Calu3 (cell line): ENCODE data around the gene RIMBP2. TPM values are rescaled to one million over a fixed set of nuclear protein-coding genes. Genes with fewer than 3 reads are reported as not detected.

Source experiments
- BruUV-seq: library from RNA; stranded (reverse); fragments of 400-500 nt; replicated peaks from 2 replicates; lab custom pipeline; 2021; lab: Mats Ljungman, UMichigan
- CTCF ChIA-PET: fragments of 300-600 bp; sonication (Branson Sonifier 250); formaldehyde crosslinking; loops from one replicate; lab custom pipeline; 2022; ENCODE audit warnings: antibody characterized with exemption; lab: Charles Lee
- DNase-seq: peaks from one replicate; pipeline ENCODE4 v3.0.0; 2022
- H3K27ac Mint-ChIP-seq: one replicate; pipeline ENCODE4 v1.8.0; 2022; ENCODE audit warnings: mixed read lengths; ENCODE audit not compliant: unreplicated experiment
- H3K27me3 Mint-ChIP-seq: one replicate; pipeline ENCODE4 v1.8.0; 2022; ENCODE audit warnings: mixed read lengths; ENCODE audit not compliant: unreplicated experiment
- H3K36me3 Mint-ChIP-seq: one replicate; pipeline ENCODE4 v1.8.0; 2022; ENCODE audit warnings: mild to moderate bottlenecking, moderate library complexity, mixed read lengths; ENCODE audit not compliant: insufficient read depth, unreplicated experiment
- H3K4me1 Mint-ChIP-seq: one replicate; pipeline ENCODE4 v1.8.0; 2022; ENCODE audit warnings: mild to moderate bottlenecking, low read depth, mixed read lengths; ENCODE audit not compliant: unreplicated experiment
- H3K4me3 Mint-ChIP-seq: one replicate; pipeline ENCODE4 v1.8.0; 2022; ENCODE audit warnings: mild to moderate bottlenecking, low read depth, moderate library complexity, mixed read lengths; ENCODE audit not compliant: unreplicated experiment
- H3K9me3 Mint-ChIP-seq: one replicate; pipeline ENCODE4 v1.8.0; 2022; ENCODE audit warnings: low read depth, mixed read lengths; ENCODE audit not compliant: unreplicated experiment
- intact Hi-C: fragments of 100-400 bp; cut with micrococcal nuclease; formaldehyde crosslinking; loops from one replicate; pipeline ENCODE4 v1.10.0; 2022; ENCODE audit not compliant: unreplicated experiment
- total RNA-seq: library from RNA; stranded (reverse); gene quantifications from 2 replicates; pipeline ENCODE4 v1.2.3, GENCODE V29; 2022
- TF ChIP-seq, protein P1 (sequence below): fragments of 200-600 bp; IDR thresholded peaks from one replicate; pipeline ENCODE4 v1.8.0; 2022; ENCODE audit warnings: antibody characterized with exemption; ENCODE audit not compliant: unreplicated experiment

The RIMBP2 gene
- total RNA-seq, 1 experiment from 2014 or later: 6.1 TPM

DNA sequence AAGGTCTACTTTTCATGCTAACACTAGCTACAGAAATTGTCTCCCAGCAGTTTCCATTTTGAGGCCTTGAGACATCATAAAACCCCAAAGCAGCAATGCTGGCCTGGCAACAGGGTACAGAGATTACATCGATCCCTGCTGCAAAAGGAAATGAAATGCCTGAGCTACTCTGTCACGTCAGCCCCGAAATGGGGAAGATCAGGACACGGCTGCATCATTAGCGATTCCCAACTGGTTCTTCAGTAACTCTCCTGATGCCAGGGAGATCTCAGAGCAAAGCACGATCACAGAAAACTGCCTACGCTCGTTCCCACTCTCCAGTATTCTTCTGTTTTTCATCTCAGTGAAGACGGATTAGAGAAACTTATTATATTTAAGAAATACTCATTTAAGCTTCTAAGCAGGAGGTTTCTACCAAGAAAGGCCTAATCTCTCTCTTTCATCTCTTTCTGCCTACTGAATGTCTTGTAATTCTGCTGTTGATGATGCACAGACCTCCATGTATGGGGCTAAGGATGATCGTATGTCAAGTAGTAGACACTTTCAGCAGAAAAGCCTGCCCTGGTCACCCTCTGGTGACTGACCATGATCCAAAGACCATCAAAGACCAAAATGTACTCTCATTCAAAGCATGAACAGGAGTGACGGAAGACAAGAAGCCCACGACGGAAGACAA lies 168.5 kb downstream of the RIMBP2 start:
- Mint-ChIP-seq H3K4me1 (no peaks in the 10 kb centered on the region), H3K27me3 (no peaks in the 10 kb centered on the region), H3K9me3 (peaks cover 16% of the 10 kb centered on the region), H3K27ac (no peak overlapping the region), H3K4me3 (no peak overlapping the region), H3K36me3 (no peaks in the 10 kb centered on the region)
- intact Hi-C loops: no loop called here
- TF ChIP-seq, protein P1, sequence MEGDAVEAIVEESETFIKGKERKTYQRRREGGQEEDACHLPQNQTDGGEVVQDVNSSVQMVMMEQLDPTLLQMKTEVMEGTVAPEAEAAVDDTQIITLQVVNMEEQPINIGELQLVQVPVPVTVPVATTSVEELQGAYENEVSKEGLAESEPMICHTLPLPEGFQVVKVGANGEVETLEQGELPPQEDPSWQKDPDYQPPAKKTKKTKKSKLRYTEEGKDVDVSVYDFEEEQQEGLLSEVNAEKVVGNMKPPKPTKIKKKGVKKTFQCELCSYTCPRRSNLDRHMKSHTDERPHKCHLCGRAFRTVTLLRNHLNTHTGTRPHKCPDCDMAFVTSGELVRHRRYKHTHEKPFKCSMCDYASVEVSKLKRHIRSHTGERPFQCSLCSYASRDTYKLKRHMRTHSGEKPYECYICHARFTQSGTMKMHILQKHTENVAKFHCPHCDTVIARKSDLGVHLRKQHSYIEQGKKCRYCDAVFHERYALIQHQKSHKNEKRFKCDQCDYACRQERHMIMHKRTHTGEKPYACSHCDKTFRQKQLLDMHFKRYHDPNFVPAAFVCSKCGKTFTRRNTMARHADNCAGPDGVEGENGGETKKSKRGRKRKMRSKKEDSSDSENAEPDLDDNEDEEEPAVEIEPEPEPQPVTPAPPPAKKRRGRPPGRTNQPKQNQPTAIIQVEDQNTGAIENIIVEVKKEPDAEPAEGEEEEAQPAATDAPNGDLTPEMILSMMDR: no peak
- DNase-seq: no peak
- CTCF ChIA-PET: no interaction called here
- no TSS peak for BruUV-seq

GRCh38 chr12:130546494-130546893 lies 169.6 kb downstream of the RIMBP2 start:
- peaks cover 17% of the 10 kb centered on the region for H3K9me3 Mint-ChIP-seq
- no peak for DNase-seq
- no peak overlapping the region for H3K4me3 Mint-ChIP-seq
- BruUV-seq: no TSS peak
- H3K4me1 Mint-ChIP-seq: no peaks in the 10 kb centered on the region
- H3K36me3 Mint-ChIP-seq: no peaks in the 10 kb centered on the region
- no peak overlapping the region for H3K27ac Mint-ChIP-seq
- CTCF ChIA-PET: interaction anchor here (0.7 kb wide), 1 partner anchor 16 kb away, joined by 4 read pairs; no protein-coding TSS in a partner anchor
- intact Hi-C loops: no loop called here
- TF ChIP-seq, protein P1: no peak
- no peaks in the 10 kb centered on the region for H3K27me3 Mint-ChIP-seq

DNA sequence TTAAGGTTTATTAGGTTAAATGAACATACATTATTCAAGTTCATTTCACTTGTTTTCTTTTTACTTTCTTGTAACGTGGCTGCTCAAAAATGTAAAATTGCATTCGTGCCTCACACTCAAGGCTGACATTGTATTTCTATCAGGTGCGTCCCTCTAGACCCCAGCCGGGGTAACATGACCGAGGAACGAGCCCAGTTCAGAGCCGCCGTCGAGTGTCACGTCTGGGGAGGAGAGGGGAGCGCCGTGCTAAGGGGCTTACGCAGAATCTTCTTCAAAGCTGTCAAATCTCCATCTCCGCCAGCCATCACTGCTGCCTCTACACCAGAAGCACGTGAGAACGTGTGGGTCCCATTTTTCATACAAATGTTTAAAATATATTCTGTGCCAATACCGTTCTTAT lies 170.6 kb downstream of the RIMBP2 start:
- CTCF ChIA-PET: no interaction called here
- DNase-seq: no peak
- H3K27me3 Mint-ChIP-seq: no peaks in the 10 kb centered on the region

GRCh38 chr12:130540376-130540775 lies 175.7 kb downstream of the RIMBP2 start:
- no peaks in the 10 kb centered on the region for H3K27me3 Mint-ChIP-seq
- H3K4me1 Mint-ChIP-seq: no peaks in the 10 kb centered on the region
- H3K4me3 Mint-ChIP-seq: no peak overlapping the region
- BruUV-seq: no TSS peak
- no peaks in the 10 kb centered on the region for H3K36me3 Mint-ChIP-seq
- DNase-seq: no peak
- H3K27ac Mint-ChIP-seq: no peak overlapping the region
- H3K9me3 Mint-ChIP-seq: peaks cover 23% of the 10 kb centered on the region
- CTCF ChIA-PET: no interaction called here
- intact Hi-C loops: no loop called here
- TF ChIP-seq, protein P1: no peak

More for the DNA sequence above, 170.6 kb downstream of the RIMBP2 start:
- no peaks in the 10 kb centered on the region for H3K36me3 Mint-ChIP-seq
- BruUV-seq: no TSS peak
- no peak overlapping the region for H3K4me3 Mint-ChIP-seq
- no peaks in the 10 kb centered on the region for H3K4me1 Mint-ChIP-seq
- intact Hi-C loops: no loop called here
- TF ChIP-seq, protein P1: no peak
- H3K27ac Mint-ChIP-seq: no peak overlapping the region
- H3K9me3 Mint-ChIP-seq: peaks cover 24% of the 10 kb centered on the region
